Measurements from ENCODE around the gene GIPC3. TPM values are rescaled to one million over a fixed set of nuclear protein-coding genes. Genes with fewer than 3 reads are reported as not detected.
A peak's percentile ranks its signal among the peaks of the same experiment; 100 is the strongest.
"Not testable (repeated sequence)": the region's sequence is repeated elsewhere in the genome, so short reads cannot be mapped to it uniquely, and the experiment has no call there.

GIPC3 gene
- total RNA-seq, 2 experiments from 2014 or later, result 0.26 to 0.31 TPM

DNA sequence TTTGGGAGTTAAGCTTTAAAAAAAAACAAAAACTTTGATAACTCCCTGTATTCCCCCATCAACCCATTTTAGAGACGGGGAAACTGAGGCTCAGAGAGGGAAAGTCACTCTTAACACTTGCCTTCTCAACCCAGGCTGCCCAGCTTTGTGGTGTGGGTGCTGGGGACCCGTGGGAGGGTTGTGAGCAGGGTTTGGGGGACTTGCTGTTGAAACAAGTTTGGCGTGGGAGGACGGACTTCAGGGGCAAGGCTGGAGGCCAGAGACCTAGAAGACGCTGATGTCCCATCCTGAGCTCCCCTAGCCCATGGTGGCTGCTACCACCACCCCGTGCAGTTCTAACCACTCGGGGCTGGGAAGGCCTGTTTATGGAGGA is 42.1 kb downstream of the GIPC3 start:
- Mint-ChIP-seq H3K36me3 (ENCODE audit: low read depth) (no peaks in the 10 kb centered on the region), H3K9me3 (ENCODE audit: insufficient read depth) (no peaks in the 10 kb centered on the region), H3K27ac (peak overlapping the region; percentile 99), H3K27me3 (ENCODE audit: low read depth) (no peaks in the 10 kb centered on the region), H3K4me1 (ENCODE audit: low read depth) (peaks cover 32% of the 10 kb centered on the region), H3K4me3 (peak overlapping the region; percentile 82)
- DNase-seq, result no peak
- CTCF ChIA-PET, result interaction anchor here (1.1 kb wide), 1 partner anchor 9 kb away, joined by 5 read pairs; no protein-coding TSS in a partner anchor
- POLR2A ChIA-PET, result no interaction called here
- no peak for ATAC-seq

DNA sequence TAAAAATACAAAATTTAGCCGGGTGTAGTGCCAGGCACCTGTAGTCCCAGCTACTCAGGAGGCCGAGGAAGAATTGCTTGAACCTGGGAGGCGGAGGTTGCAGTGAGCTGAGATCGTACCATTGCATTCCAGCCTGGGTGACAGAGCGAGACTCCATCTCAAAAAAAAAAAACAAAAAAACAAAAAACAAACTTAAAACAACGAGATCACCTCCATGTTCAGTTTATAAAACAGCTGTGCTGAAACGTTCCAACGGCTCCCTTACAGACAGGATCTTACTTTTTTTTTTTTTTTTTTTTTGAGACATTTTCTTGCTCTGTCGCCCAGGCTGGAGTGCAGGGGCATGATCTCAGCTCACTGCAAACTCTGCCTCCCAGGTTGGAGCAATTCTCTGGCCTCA is 43.5 kb downstream of the GIPC3 start:
- ATAC-seq; DNase-seq; CTCF ChIA-PET; H3K9me3 Mint-ChIP-seq (ENCODE audit: insufficient read depth); POLR2A ChIA-PET; H3K4me3 Mint-ChIP-seq; H3K27ac Mint-ChIP-seq; H3K27me3 Mint-ChIP-seq (ENCODE audit: low read depth); H3K36me3 Mint-ChIP-seq (ENCODE audit: low read depth): not testable (repeated sequence)
- peaks cover 32% of the 10 kb centered on the region for H3K4me1 Mint-ChIP-seq (ENCODE audit: low read depth)

DNA sequence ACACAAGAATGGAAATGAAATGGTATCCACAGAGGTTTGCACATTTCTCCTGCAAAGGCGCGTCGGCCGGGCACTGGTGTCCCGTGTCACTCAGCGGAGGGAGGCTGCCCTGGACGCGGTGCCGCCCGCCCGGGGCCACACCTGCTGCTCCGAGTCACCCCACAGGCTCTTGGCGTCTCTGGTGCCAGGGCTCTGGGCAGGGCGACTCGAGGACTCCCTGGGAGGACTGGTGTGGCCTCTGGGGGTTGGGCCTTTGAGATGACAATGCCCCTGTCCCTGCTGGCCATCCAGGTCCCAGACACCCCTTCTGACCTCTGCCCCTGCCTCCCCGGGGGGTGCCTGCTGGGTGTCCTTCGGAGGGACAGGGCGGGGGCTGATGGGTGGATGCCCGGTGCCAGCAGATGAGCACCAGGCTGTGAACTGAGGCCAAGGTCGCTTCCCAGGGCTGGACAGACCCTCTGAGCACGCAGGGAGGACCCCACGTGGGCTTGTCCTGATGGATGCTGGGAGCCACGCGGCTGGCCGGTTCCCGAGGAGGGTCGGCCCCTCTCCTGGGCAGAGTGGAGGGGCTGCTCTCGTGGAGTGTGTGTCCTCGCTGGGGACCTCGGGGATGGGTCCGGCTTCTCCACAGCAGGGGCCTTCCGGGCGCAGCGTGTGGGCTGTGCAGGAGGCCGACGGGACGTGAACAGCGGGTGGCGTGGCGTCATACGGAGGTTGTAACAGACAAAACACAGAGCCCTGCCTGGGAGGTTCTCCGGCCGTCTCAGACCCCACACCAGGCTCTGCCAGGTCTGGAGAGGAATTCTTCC is 46.0 kb downstream of the GIPC3 start:
- ChIA-PET CTCF (no interaction called here), POLR2A (no interaction called here)
- Mint-ChIP-seq H3K4me1 (ENCODE audit: low read depth) (peaks cover 10% of the 10 kb centered on the region), H3K27ac (no peak overlapping the region), H3K9me3 (ENCODE audit: insufficient read depth) (no peaks in the 10 kb centered on the region), H3K36me3 (ENCODE audit: low read depth) (no peaks in the 10 kb centered on the region), H3K4me3 (no peak overlapping the region), H3K27me3 (ENCODE audit: low read depth) (no peaks in the 10 kb centered on the region)
- DNase-seq, result no peak
- ATAC-seq, result no peak

DNA sequence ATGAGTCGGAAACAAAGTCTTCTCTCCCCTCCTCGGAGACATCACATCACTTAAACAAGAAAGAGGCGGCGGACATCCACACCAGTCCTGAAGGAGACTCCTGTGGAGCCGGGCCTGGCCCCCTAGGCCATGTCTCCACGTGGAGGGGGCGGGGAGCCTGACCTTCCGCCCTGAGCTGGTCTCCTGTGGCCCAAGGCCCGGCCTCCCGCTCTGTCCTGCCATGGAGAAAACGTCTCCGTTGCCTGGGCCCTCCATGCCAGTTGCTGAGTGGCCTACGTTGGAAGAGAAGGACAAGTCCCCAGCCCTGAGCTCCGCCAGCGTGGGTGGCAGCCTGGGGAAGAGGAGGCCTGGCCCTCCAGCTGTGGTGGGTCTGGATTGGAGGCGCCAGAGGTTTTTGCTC is 46.8 kb downstream of the GIPC3 start:
- CTCF ChIA-PET, result interaction anchor here (1.5 kb wide), 1 partner anchor 47 kb away, joined by 3 read pairs; the partner anchor contains the start of gene GIPC3
- POLR2A ChIA-PET, result interaction anchor here (0.6 kb wide), 1 partner anchor 127 kb away, joined by 3 read pairs; no protein-coding TSS in a partner anchor
- Mint-ChIP-seq H3K27me3 (ENCODE audit: low read depth) (no peaks in the 10 kb centered on the region), H3K27ac (no peak overlapping the region), H3K4me1 (ENCODE audit: low read depth) (peaks cover 4% of the 10 kb centered on the region), H3K9me3 (ENCODE audit: insufficient read depth) (no peaks in the 10 kb centered on the region), H3K4me3 (no peak overlapping the region), H3K36me3 (ENCODE audit: low read depth) (no peaks in the 10 kb centered on the region)
- DNase-seq (no peak), ATAC-seq (no peak)

DNA sequence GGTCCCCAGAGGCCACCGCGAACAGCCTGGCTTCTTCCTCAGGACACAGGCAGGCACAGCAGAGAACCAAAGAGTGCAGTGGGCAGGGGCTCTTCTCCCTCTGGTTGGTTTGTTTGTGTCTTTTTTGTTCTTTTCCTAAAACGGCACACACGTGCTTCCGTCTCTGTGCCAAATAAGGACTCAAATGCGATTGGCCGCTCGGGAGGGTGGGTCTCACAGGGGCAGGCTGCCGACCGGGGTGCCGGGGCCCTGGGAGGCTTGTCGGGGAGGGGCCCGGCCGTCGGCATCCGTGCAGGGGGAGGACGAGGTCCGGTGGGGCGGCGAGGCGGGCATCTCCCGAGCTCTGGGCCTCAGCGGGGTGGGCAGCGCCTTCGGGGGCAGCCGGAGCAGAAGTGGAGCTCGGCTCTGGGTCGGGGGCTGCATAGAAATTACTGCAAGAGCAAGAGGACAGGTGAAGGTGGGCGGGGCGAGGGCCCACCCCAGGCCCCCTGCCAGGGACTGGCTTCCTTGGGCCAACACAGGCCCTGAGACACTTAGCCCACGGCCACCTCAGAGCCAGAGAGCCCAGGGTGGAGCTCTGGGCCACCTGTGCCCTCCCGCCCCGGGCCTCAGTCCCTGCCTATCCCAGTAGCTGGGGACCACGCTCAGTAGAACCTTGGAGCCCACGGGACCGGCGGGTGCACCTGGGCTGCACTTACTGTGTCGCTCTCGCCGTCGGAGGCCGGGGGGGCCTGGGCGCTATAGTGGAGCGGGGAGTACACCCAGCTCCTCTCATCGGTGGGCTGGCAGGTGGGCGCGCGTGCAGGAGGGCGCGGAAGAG is 47.7 kb downstream of the GIPC3 start:
- H3K36me3 Mint-ChIP-seq (ENCODE audit: low read depth), result no peaks in the 10 kb centered on the region
- CTCF ChIA-PET, result interaction anchor here (1.5 kb wide), 1 partner anchor 47 kb away, joined by 3 read pairs; the partner anchor contains the start of gene GIPC3
- H3K4me1 Mint-ChIP-seq (ENCODE audit: low read depth), result no peaks in the 10 kb centered on the region
- H3K4me3 Mint-ChIP-seq, result no peak overlapping the region
- DNase-seq (no peak), ATAC-seq (no peak)
- H3K27me3 Mint-ChIP-seq (ENCODE audit: low read depth), result no peaks in the 10 kb centered on the region
- POLR2A ChIA-PET, result interaction anchor here (0.6 kb wide), 1 partner anchor 128 kb away, joined by 3 read pairs; no protein-coding TSS in a partner anchor
- H3K9me3 Mint-ChIP-seq (ENCODE audit: insufficient read depth), result no peaks in the 10 kb centered on the region
- no peak overlapping the region for H3K27ac Mint-ChIP-seq

DNA sequence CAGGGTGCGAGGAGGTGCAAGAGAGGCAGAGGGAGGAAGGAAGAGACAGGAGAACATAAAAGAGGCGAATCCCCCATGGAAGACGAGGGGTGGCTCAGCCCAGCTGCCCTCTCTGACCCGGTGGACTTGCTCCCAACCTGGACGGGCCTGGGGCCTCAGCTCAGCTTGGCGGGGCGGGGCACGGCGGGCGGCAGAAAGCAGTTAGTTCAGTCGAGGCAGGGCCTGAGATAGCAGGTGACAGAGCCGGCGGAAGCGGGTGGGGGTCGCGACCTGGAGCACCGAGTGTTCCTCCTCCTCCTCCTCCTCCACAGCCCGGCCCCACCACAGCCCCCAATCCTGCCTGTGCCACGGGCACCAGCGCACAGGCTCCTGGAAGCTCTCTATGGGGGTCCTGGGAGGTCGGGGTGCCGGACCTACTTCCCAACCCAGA is 48.3 kb downstream of the GIPC3 start:
- no peak for ATAC-seq
- ChIA-PET CTCF (interaction anchor here (1.5 kb wide), 1 partner anchor 48 kb away, joined by 3 read pairs; the partner anchor contains the start of gene GIPC3), POLR2A (no interaction called here)
- H3K4me3 Mint-ChIP-seq, result no peak overlapping the region
- no peaks in the 10 kb centered on the region for H3K36me3 Mint-ChIP-seq (ENCODE audit: low read depth)
- no peak overlapping the region for H3K27ac Mint-ChIP-seq
- no peaks in the 10 kb centered on the region for H3K4me1 Mint-ChIP-seq (ENCODE audit: low read depth)
- no peaks in the 10 kb centered on the region for H3K27me3 Mint-ChIP-seq (ENCODE audit: low read depth)
- H3K9me3 Mint-ChIP-seq (ENCODE audit: insufficient read depth), result no peaks in the 10 kb centered on the region
- DNase-seq, result no peak

DNA sequence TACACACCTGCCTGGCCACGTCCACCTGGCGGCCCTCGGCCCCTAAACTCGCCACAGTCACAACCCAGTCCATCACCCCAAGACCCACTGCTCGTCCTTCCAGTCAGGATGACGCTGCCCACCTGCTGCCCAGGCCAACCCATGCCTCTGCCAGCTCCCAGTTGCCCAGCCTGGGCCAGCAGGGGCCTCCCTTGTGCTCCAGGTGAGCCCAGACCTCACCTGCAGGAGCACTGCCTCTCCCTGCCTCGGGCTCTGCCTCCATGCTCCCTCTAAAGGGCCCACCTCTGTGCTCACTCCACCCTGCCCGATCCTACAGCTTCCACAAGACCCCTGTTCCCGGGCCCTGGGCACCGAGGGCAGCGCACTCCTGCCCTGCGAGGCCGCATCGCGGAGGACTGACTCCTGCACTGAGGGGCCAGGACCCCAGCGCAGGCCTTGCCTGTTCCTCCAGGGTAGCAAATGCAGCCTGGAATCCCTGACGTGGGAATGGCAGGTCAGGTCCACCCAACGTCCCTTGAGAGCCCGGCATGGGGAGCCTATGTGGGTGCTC is 49.3 kb downstream of the GIPC3 start:
- DNase-seq (no peak), ATAC-seq (no peak)
- Mint-ChIP-seq H3K4me1 (ENCODE audit: low read depth) (no peaks in the 10 kb centered on the region), H3K36me3 (ENCODE audit: low read depth) (no peaks in the 10 kb centered on the region), H3K9me3 (ENCODE audit: insufficient read depth) (no peaks in the 10 kb centered on the region), H3K4me3 (no peak overlapping the region), H3K27ac (no peak overlapping the region), H3K27me3 (ENCODE audit: low read depth) (no peaks in the 10 kb centered on the region)
- ChIA-PET POLR2A (no interaction called here), CTCF (no interaction called here)

DNA sequence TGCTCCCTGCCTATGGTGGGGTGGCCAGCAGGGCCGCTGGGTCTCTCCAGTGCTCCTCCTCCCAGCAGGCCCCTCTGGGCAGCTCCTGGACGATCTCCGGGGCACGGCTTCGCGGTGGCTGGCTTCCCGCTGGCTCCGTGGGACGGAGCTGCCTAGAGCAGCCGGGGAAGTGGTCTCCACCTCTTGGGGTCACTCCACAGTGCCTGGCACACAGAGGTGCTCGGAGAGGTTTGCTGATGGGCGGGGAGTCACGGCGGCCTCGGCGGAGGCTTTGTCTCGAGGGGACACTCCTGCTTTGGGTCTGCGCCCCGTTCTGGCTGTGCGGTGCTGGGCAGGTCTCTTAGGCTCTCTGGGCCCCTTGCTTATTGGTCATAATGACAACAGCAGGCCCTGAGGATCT is 51.2 kb downstream of the GIPC3 start:
- H3K4me3 Mint-ChIP-seq, result no peak overlapping the region
- no peaks in the 10 kb centered on the region for H3K27me3 Mint-ChIP-seq (ENCODE audit: low read depth)
- ChIA-PET POLR2A (no interaction called here), CTCF (no interaction called here)
- H3K27ac Mint-ChIP-seq, result no peak overlapping the region
- no peaks in the 10 kb centered on the region for H3K4me1 Mint-ChIP-seq (ENCODE audit: low read depth)
- H3K9me3 Mint-ChIP-seq (ENCODE audit: insufficient read depth), result no peaks in the 10 kb centered on the region
- ATAC-seq (no peak), DNase-seq (no peak)
- peaks cover 5% of the 10 kb centered on the region for H3K36me3 Mint-ChIP-seq (ENCODE audit: low read depth)

DNA sequence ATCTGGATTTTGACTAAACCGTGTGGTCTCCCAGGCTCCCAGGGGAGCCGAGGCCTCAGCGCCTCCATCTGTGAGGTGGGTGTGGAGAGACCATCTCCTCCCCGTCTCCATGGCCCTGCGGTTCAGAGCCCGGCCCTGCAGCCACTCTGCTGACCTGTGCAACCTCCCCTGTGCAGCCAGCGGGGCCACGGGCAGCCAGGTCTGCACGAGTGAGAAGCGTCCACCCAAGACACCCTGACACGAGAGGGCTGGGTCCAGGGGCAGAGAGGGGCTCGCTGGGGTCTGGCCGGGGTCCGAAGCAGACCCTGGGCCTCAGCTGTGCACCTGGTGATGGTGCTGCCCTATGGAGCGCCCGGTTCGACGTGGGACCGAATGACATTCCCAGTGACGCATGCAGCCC is 51.7 kb downstream of the GIPC3 start:
- Mint-ChIP-seq H3K27me3 (ENCODE audit: low read depth) (no peaks in the 10 kb centered on the region), H3K4me1 (ENCODE audit: low read depth) (no peaks in the 10 kb centered on the region), H3K4me3 (no peak overlapping the region), H3K36me3 (ENCODE audit: low read depth) (peaks cover 5% of the 10 kb centered on the region), H3K9me3 (ENCODE audit: insufficient read depth) (no peaks in the 10 kb centered on the region), H3K27ac (no peak overlapping the region)
- ChIA-PET POLR2A (no interaction called here), CTCF (no interaction called here)
- DNase-seq (no peak), ATAC-seq (no peak)

DNA sequence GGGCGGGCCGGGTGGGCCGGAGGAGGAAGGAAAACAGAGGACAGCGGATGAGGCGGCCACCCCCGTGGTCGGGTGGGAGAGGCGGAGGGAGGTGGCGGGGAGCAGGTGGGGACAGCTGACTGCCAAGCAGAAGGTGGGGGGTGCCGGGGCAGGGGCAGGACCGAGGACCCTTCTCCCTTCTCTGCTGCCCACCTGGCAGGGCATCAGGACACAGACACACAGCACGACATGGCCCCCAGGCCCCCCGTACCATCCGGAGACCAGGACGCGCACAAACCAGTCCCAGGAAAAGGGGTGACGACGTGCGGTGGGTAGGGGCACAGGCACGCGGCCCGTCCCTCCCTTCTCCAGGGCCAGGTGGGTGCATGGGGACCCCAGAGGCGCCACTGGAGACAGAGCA is 52.3 kb downstream of the GIPC3 start:
- no peak overlapping the region for H3K27ac Mint-ChIP-seq
- CTCF ChIA-PET, result no interaction called here
- no peaks in the 10 kb centered on the region for H3K27me3 Mint-ChIP-seq (ENCODE audit: low read depth)
- ATAC-seq (no peak), DNase-seq (no peak)
- H3K9me3 Mint-ChIP-seq (ENCODE audit: insufficient read depth), result no peaks in the 10 kb centered on the region
- no peak overlapping the region for H3K4me3 Mint-ChIP-seq
- POLR2A ChIA-PET, result no interaction called here
- H3K36me3 Mint-ChIP-seq (ENCODE audit: low read depth), result peaks cover 5% of the 10 kb centered on the region
- no peaks in the 10 kb centered on the region for H3K4me1 Mint-ChIP-seq (ENCODE audit: low read depth)

DNA sequence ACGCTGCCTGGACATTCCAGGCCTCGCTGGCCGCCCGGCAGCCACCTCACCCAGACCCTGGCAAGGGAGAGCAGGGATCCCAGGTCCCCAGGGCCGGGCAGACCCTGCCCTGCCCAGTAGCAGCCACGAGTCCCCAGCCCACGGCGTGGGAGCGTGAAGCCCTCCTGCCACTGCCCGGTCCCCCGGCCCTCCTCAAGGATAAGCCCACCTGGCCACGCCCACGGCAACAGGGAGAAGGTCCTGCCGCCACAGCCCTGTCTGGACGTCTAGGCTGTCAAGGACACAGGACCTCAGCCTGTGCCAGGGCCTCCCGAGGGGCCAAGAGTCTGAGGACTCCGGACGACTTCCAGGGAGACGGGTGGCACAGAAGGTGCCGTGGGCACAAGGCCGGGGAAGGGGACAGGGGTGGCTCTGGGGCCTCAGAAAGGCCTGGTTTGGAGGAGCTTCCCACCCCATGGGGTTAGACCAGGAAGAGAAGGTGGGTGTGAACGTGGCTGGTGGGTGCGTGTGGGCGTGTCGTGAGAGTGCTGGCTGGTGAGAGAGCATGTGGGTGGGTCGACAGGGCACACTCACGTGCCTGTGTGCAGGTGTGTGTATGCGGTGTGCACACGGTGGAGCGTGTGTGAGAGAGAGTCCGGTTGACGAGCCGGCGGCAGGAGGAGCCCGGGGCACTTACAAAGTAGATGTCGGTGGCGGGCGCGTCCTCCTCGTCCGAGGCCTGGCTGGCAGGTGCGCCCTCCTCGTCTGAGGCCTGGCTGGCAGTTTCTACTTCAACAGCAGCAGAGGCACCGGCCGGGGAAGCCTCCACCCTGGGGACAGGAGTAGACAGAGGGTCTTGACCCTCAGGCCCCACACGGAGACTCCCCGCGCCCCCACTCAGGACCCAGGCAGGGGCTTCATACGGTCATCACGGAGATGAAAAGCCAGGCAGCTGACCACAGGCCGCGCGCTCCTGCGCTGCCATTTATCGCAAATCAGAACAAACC is 53.2 kb downstream of the GIPC3 start:
- DNase-seq (no peak), ATAC-seq (no peak)
- Mint-ChIP-seq H3K4me3 (no peak overlapping the region), H3K27me3 (ENCODE audit: low read depth) (no peaks in the 10 kb centered on the region), H3K9me3 (ENCODE audit: insufficient read depth) (no peaks in the 10 kb centered on the region), H3K27ac (no peak overlapping the region), H3K36me3 (ENCODE audit: low read depth) (peaks cover 5% of the 10 kb centered on the region), H3K4me1 (ENCODE audit: low read depth) (no peaks in the 10 kb centered on the region)
- CTCF ChIA-PET, result no interaction called here
- POLR2A ChIA-PET, result no interaction called here
